Neural cell (in vitro differentiated cells): ENCODE data around the gene IL10RA. TPM values are rescaled to one million over a fixed set of nuclear protein-coding genes. Genes with fewer than 3 reads are reported as not detected.

Experiments
- H2AFZ ChIP-seq: fragments of 200-600, 300-800 bp; sonication (generic), shearing (Covaris generic); 2 replicates; pipeline ENCODE4 v1.6.0; 2014; ENCODE audit warnings: low read depth, mild to moderate bottlenecking, antibody characterized with exemption, low read length, moderate library complexity
- H3F3A ChIP-seq: fragments of 200-600 bp; shearing (Covaris generic); 2 replicates; pipeline ENCODE4 v1.6.1; 2016; ENCODE audit warnings: mild to moderate bottlenecking, moderate library complexity, mixed read lengths, antibody characterized with exemption, low read length; ENCODE audit not compliant: insufficient read depth, poor library complexity, severe bottlenecking
- H3K27ac ChIP-seq: fragments of 200-600, 300-800 bp; sonication (generic), shearing (Covaris generic); 2 replicates; pipeline ENCODE4 v1.5.1; 2014; ENCODE audit warnings: mild to moderate bottlenecking, low read length, moderate library complexity
- H3K27me3 ChIP-seq: fragments of 300-800, 200-600 bp; sonication (generic), shearing (Covaris generic); 2 replicates; pipeline ENCODE4 v1.6.0; 2014; ENCODE audit warnings: mild to moderate bottlenecking, low read depth, low read length, moderate library complexity; ENCODE audit not compliant: insufficient read depth
- H3K36me3 ChIP-seq: fragments of 300-800, 200-600 bp; sonication (generic), shearing (Covaris generic); 2 replicates; pipeline ENCODE4 v1.5.1; 2014; ENCODE audit warnings: mild to moderate bottlenecking, antibody characterized with exemption, low read length, moderate library complexity; ENCODE audit not compliant: insufficient read depth
- H3K4me2 ChIP-seq: fragments of 300-800, 200-600 bp; sonication (generic), shearing (Covaris generic); 2 replicates; pipeline ENCODE4 v1.6.0; 2014; ENCODE audit warnings: mild to moderate bottlenecking, low read length
- H3K4me3 ChIP-seq: fragments of 300-800, 200-600 bp; sonication (generic), shearing (Covaris generic); 2 replicates; pipeline ENCODE4 v1.5.1; 2014; ENCODE audit warnings: mild to moderate bottlenecking, low read length, moderate library complexity
- H3K79me2 ChIP-seq: fragments of 200-600 bp; shearing (Covaris generic); replicated peaks from 2 replicates; pipeline ENCODE4 v1.6.0; 2014; ENCODE audit warnings: mild to moderate bottlenecking, low read length, moderate library complexity; ENCODE audit not compliant: insufficient read depth
- H3K9ac ChIP-seq: fragments of 300-800, 200-600 bp; sonication (generic), shearing (Covaris generic); 2 replicates; pipeline ENCODE4 v1.6.1; 2016; ENCODE audit warnings: mild to moderate bottlenecking, low read length, mixed read lengths
- H3K9me2 ChIP-seq: fragments of 200-600 bp; shearing (Covaris generic); 2 replicates; pipeline ENCODE4 v1.6.1; 2016; ENCODE audit warnings: mild to moderate bottlenecking, low read length, mixed read lengths; ENCODE audit not compliant: insufficient read depth
- H3K9me3 ChIP-seq: fragments of 200-600, 300-800 bp; sonication (generic), shearing (Covaris generic); 2 replicates; pipeline ENCODE4 v1.6.1; 2016; ENCODE audit warnings: mild to moderate bottlenecking, mixed run types, low read length, moderate library complexity, mixed read lengths
- H4K20me1 ChIP-seq: fragments of 200-600 bp; shearing (Covaris generic); 2 replicates; pipeline ENCODE4 v1.6.1; 2016; ENCODE audit warnings: mild to moderate bottlenecking, mixed run types; ENCODE audit not compliant: insufficient read depth
- CTCF ChIP-seq: fragments of 450-650 bp; IDR thresholded peaks from 2 replicates; pipeline ENCODE4 v1.5.1; 2014; ENCODE audit warnings: antibody characterized with exemption, mild to moderate bottlenecking, moderate library complexity; ENCODE audit not compliant: poor library complexity, severe bottlenecking
- EP300 ChIP-seq: fragments of 450-650 bp; conservative IDR thresholded peaks from 2 replicates; pipeline ENCODE4 v1.6.1; 2014; ENCODE audit warnings: antibody characterized with exemption, mild to moderate bottlenecking, moderate library complexity; ENCODE audit not compliant: poor library complexity, severe bottlenecking
- EZH2 ChIP-seq: fragments of 200-600, 300-800 bp; shearing (Covaris generic), sonication (generic); IDR thresholded peaks from 2 replicates; pipeline ENCODE4 v1.6.1; 2014; ENCODE audit warnings: antibody characterized with exemption, low read length, borderline replicate concordance, mild to moderate bottlenecking; ENCODE audit not compliant: insufficient read depth, poor library complexity, severe bottlenecking
- MXI1 ChIP-seq: fragments of 450-650 bp; conservative IDR thresholded peaks from 2 replicates; pipeline ENCODE4 v1.6.1; 2014; ENCODE audit warnings: antibody characterized with exemption, mild to moderate bottlenecking; ENCODE audit not compliant: poor library complexity, severe bottlenecking
- POLR2AphosphoS5 ChIP-seq: IDR thresholded peaks from 2 replicates; pipeline ENCODE4 v1.6.1; 2012
- RAD21 ChIP-seq: fragments of 450-650 bp; conservative IDR thresholded peaks from 2 replicates; pipeline ENCODE4 v1.6.1; 2014; ENCODE audit warnings: antibody characterized with exemption, mild to moderate bottlenecking, moderate library complexity
- REST ChIP-seq: IDR thresholded peaks from 2 replicates; pipeline ENCODE4 v1.6.1; 2012; ENCODE audit warnings: borderline replicate concordance
- SMC3 ChIP-seq: fragments of 450-650 bp; conservative IDR thresholded peaks from 2 replicates; pipeline ENCODE4 v1.6.1; 2014; ENCODE audit warnings: antibody characterized with exemption, mild to moderate bottlenecking, moderate library complexity; ENCODE audit not compliant: poor library complexity
- TAF1 ChIP-seq: IDR thresholded peaks from 2 replicates; pipeline ENCODE4 v1.6.1; 2012; ENCODE audit warnings: low read depth
- polyA plus RNA-seq: library from polyadenylated mRNA; depleted of rRNA; stranded (reverse); fragments of >200 nt; gene quantifications from 2 replicates; pipeline ENCODE4 v1.2.3, GENCODE V29; 2014

The IL10RA gene
- polyA plus RNA-seq, 1 donor from 2014 or later: 1.1 TPM

GRCh38 chr11:117950993-117951961, 34.9 kb upstream of the IL10RA start:
- Histone ChIP-seq H2AFZ (no peak overlapping the region), H3K4me2 (no peak overlapping the region), H3F3A (no peaks in the 10 kb centered on the region), H3K79me2 (no peaks in the 10 kb centered on the region), H4K20me1 (no peaks in the 10 kb centered on the region), H3K9me3 (no peaks in the 10 kb centered on the region), H3K9me2 (no peaks in the 10 kb centered on the region), H3K4me3 (no peak overlapping the region), H3K36me3 (no peaks in the 10 kb centered on the region), H3K9ac (no peak overlapping the region), H3K27ac (no peak overlapping the region), H3K27me3 (no peaks in the 10 kb centered on the region)
- TF ChIP-seq POLR2AphosphoS5 (no peak), EP300 (no peak)

GRCh38 chr11:117953024-117953671, 33.0 kb upstream of the IL10RA start:
- Histone ChIP-seq H3K27me3 (no peaks in the 10 kb centered on the region), H3K9ac (no peak overlapping the region), H2AFZ (no peak overlapping the region), H3K27ac (no peak overlapping the region), H3K79me2 (no peaks in the 10 kb centered on the region), H3K4me2 (no peak overlapping the region), H3K9me3 (no peaks in the 10 kb centered on the region), H3K9me2 (no peaks in the 10 kb centered on the region), H3K4me3 (no peak overlapping the region), H3K36me3 (no peaks in the 10 kb centered on the region), H4K20me1 (no peaks in the 10 kb centered on the region), H3F3A (no peaks in the 10 kb centered on the region)
- TF ChIP-seq POLR2AphosphoS5 (no peak), SMC3 (no peak), EP300 (no peak), RAD21 (no peak), EZH2 (no peak), MXI1 (no peak), REST (no peak), TAF1 (no peak), CTCF (no peak)
